Esophagus mucosa (tissue), 1 donor: ENCODE results near the gene LLGL1. TPM values are rescaled to one million over a fixed set of nuclear protein-coding genes. Genes with fewer than 3 reads are reported as not detected.

Experiments
- ATAC-seq: fragments of 200-7000 bp; cut with Tn5 transposase; one replicate; pipeline ENCODE4 v1.9.1; 2020
- total RNA-seq: library from RNA; stranded (reverse); gene quantifications from one replicate; pipeline ENCODE4 v1.2.4, GENCODE V29; 2023
- donor health status: DM: yes; HTN: yes; CAD: no.

The LLGL1 gene
- total RNA-seq, 1 donor from 2014 or later = 17.6 TPM

GRCh38 chr17:18278867-18279266 lies 53.4 kb downstream of the LLGL1 start:
- no peak for ATAC-seq

- peak; percentile 35 for ATAC-seq
Observed at GRCh38 chr17:18280249-18280648, 54.8 kb downstream of the LLGL1 start.

GRCh38 chr17:18280766-18281371 lies 55.4 kb downstream of the LLGL1 start:
- ATAC-seq = no peak

- no peak for ATAC-seq
Observed at GRCh38 chr17:18281788-18282187, 56.4 kb downstream of the LLGL1 start.

- no peak for ATAC-seq
Observed at GRCh38 chr17:18285296-18285695, 59.9 kb downstream of the LLGL1 start.

- no peak for ATAC-seq
Observed at GRCh38 chr17:18291718-18292540, 66.5 kb downstream of the LLGL1 start.

Other genes starting within 250 kb of the LLGL1 start
- 24.2 TPM for gene ATPAF2, start 186.5 kb upstream of the LLGL1 start, total RNA-seq
- 8.4 TPM for gene GID4, start 186.2 kb upstream of the LLGL1 start, total RNA-seq
- 29.4 TPM for gene DRG2, start 137.7 kb upstream of the LLGL1 start, total RNA-seq
- 0.44 TPM for gene MYO15A, start 116.9 kb upstream of the LLGL1 start, total RNA-seq
- 45.3 TPM for gene ALKBH5, start 41.8 kb upstream of the LLGL1 start, total RNA-seq
- 210 TPM for gene FLII, start 33.1 kb downstream of the LLGL1 start, total RNA-seq
- gene MIEF2, start 35.0 kb downstream of the LLGL1 start, total RNA-seq = 6.3 TPM
- gene TOP3A, start 89.4 kb downstream of the LLGL1 start, total RNA-seq = 23.8 TPM
- gene SMCR8, start 89.7 kb downstream of the LLGL1 start, total RNA-seq = 8.6 TPM
- gene SHMT1, start 137.9 kb downstream of the LLGL1 start, total RNA-seq = 67.1 TPM
- gene EVPLL, start 152.1 kb downstream of the LLGL1 start, total RNA-seq = 5.3 TPM